CD14-positive monocyte (primary cell): ENCODE measurements around the gene EID1. TPM values are rescaled to one million over a fixed set of nuclear protein-coding genes. Genes with fewer than 3 reads are reported as not detected.

Source experiments
- DNase-seq, 3 donors: peaks; one replicate each; pipeline ENCODE4 v3.0.0-alpha.2; 2011 to 2022
- H2AFZ ChIP-seq: 2 replicates; pipeline ENCODE4 v1.6.0; 2012; ENCODE audit warnings: mild to moderate bottlenecking, low read depth, low read length, inconsistent platforms; ENCODE audit not compliant: insufficient read depth, poor library complexity, severe bottlenecking
- H3K27ac ChIP-seq, 2 donors: 1 replicate in 1 of 2; 2 replicates in 1 of 2; pipeline ENCODE4 v1.5.1; 2012 to 2013; ENCODE audit warnings: low read length in 2 of 2, control low read depth in 1 of 2, inconsistent platforms in 1 of 2, low read depth in 1 of 2, mild to moderate bottlenecking in 1 of 2
- H3K27me3 ChIP-seq, 2 donors: one replicate each; pipeline versions ENCODE4 v1.6.0 to v1.6.1; 2011 to 2013; ENCODE audit warnings: low read length in 2 of 2; ENCODE audit not compliant: control insufficient read depth in 2 of 2, insufficient read depth in 2 of 2
- H3K36me3 ChIP-seq, 2 donors: replicated peaks in 1 of 2; 1 replicate in 1 of 2; 2 replicates in 1 of 2; pipeline versions ENCODE4 v1.5.1 to v1.6.1; 2012 to 2013; ENCODE audit warnings: low read length in 2 of 2, control low read depth in 1 of 2, inconsistent platforms in 1 of 2, mild to moderate bottlenecking in 1 of 2; ENCODE audit not compliant: insufficient read depth in 2 of 2, control insufficient read depth in 1 of 2
- H3K4me1 ChIP-seq, 2 donors: 1 replicate in 1 of 2; 2 replicates in 1 of 2; pipeline versions ENCODE4 v1.5.1 to v1.6.1; 2012 to 2013; ENCODE audit warnings: low read length in 2 of 2, control low read depth in 1 of 2, inconsistent platforms in 1 of 2, mild to moderate bottlenecking in 1 of 2, moderate library complexity in 1 of 2; ENCODE audit not compliant: insufficient read depth in 2 of 2, control insufficient read depth in 1 of 2
- H3K4me2 ChIP-seq: replicated peaks from 2 replicates; pipeline ENCODE3; 2012; ENCODE audit warnings: low read length, moderate library complexity, mild to moderate bottlenecking; ENCODE audit not compliant: poor library complexity, severe bottlenecking; ENCODE audit errors: extremely low read depth
- H3K4me3 ChIP-seq, 3 experiments: fragments of 200-600 bp in 1 of 3; sonication (generic) in 1 of 3; replicated peaks in 1 of 3; 1 replicate in 2 of 3; 2 replicates in 1 of 3; pipeline ENCODE4 v1.5.1; 2011 to 2013; ENCODE audit warnings: low read length in 3 of 3, mild to moderate bottlenecking in 3 of 3, control low read depth in 2 of 3, low read depth in 2 of 3, inconsistent platforms in 1 of 3, moderate library complexity in 1 of 3
- H3K79me2 ChIP-seq: 2 replicates; pipeline ENCODE4 v1.6.0; 2012; ENCODE audit warnings: mild to moderate bottlenecking, control low read depth, inconsistent platforms, low read length, moderate library complexity; ENCODE audit not compliant: insufficient read depth
- H3K9ac ChIP-seq: 2 replicates; pipeline ENCODE4 v1.6.0; 2017; ENCODE audit warnings: low read length, mild to moderate bottlenecking; ENCODE audit not compliant: insufficient read depth, poor library complexity, severe bottlenecking
- H3K9me3 ChIP-seq, 2 donors: replicated peaks in 1 of 2; 1 replicate in 1 of 2; 2 replicates in 1 of 2; pipeline versions ENCODE4 v1.5.1 to v1.6.1; 2012 to 2013; ENCODE audit warnings: low read length in 2 of 2, control low read depth in 1 of 2; ENCODE audit not compliant: control insufficient read depth in 1 of 2, insufficient read depth in 1 of 2
- H4K20me1 ChIP-seq: 2 replicates; pipeline ENCODE4 v1.6.0; 2012; ENCODE audit warnings: mild to moderate bottlenecking, low read length, control low read depth, moderate library complexity; ENCODE audit not compliant: insufficient read depth
- H3K27ac Mint-ChIP-seq, 7 donors: one replicate each; pipeline ENCODE4 v1.8.0; 2020; ENCODE audit warnings: mild to moderate bottlenecking in 7 of 7, mixed read lengths in 7 of 7, moderate library complexity in 6 of 7, inconsistent platforms in 2 of 7
- H3K27me3 Mint-ChIP-seq, 3 donors: one replicate each; pipeline ENCODE4 v1.8.0; 2021 to 2022; ENCODE audit warnings: low read depth in 3 of 3, mild to moderate bottlenecking in 3 of 3, mixed read lengths in 3 of 3, moderate library complexity in 3 of 3, inconsistent platforms in 1 of 3
- H3K36me3 Mint-ChIP-seq, 2 donors: one replicate each; pipeline ENCODE4 v1.8.0; 2020; ENCODE audit warnings: mixed read lengths in 2 of 2, inconsistent platforms in 1 of 2, mild to moderate bottlenecking in 1 of 2
- H3K4me1 Mint-ChIP-seq: one replicate; pipeline ENCODE4 v1.8.0; 2020; ENCODE audit warnings: mild to moderate bottlenecking, mixed read lengths
- H3K4me3 Mint-ChIP-seq, 2 donors: one replicate each; pipeline ENCODE4 v1.8.0; 2020; ENCODE audit warnings: mild to moderate bottlenecking in 2 of 2, mixed read lengths in 2 of 2, moderate library complexity in 1 of 2
- H3K9me3 Mint-ChIP-seq, 7 donors: one replicate each; pipeline ENCODE4 v1.8.0; 2020 to 2022; ENCODE audit warnings: mixed read lengths in 7 of 7, mild to moderate bottlenecking in 6 of 7, moderate library complexity in 6 of 7, inconsistent platforms in 2 of 7
- WGBS: methylation state at CpG from one replicate; pipeline ENCODE4 v1.1.5; 2013; ENCODE audit warnings: missing lambda C conversion rate; ENCODE audit not compliant: insufficient coverage; 5-methylcytosine and 5-hydroxymethylcytosine counted together
- intact Hi-C, 2 donors: fragments of 100-400 bp; cut with micrococcal nuclease; formaldehyde crosslinking; loops; one replicate each; pipeline versions ENCODE4 v1.15.0 to v1.15.1; 2023
- polyA plus RNA-seq, 3 donors: library from polyadenylated mRNA; depleted of rRNA in 1 of 3; unstranded in 2 of 3; stranded (reverse) in 1 of 3; fragments of 300-500 nt in 2 of 3; fragments of >200 nt in 1 of 3; fragmentation: Illumina TruSeq in 2 of 3; gene quantifications; 1 replicate in 2 of 3; 2 replicates in 1 of 3; pipeline ENCODE4 v1.2.3, GENCODE V29; 2012 to 2021
- TF ChIP-seq, protein P1 (sequence below): fragments of 200-600 bp; IDR thresholded peaks from one replicate; pipeline ENCODE4 v1.8.0; 2022; ENCODE audit warnings: antibody characterized with exemption, mild to moderate bottlenecking

Gene EID1
- polyA plus RNA-seq, 3 donors: 41.2 to 182 (median 181) TPM

DNA sequence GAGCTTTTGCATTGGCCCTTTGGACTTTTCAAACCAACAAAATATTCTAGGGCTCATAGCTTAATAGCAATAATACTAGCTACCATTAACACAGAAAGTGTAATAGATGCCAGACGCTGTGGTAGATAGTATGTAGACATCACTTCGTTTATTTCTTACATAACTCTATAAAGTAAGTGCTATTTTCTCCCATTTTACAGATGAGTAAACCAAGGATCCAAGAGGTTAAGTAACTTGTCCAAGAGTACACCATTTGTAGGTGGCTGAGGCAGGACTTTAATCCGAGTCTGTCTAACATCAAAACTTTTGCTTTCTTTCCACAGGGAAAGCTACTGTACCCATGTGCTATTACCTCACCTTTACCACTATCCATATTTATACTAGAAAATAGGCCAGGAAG is 12.0 kb downstream of the EID1 start:
- no peaks in the 10 kb centered on the region for H3K27me3 ChIP-seq
- no peak overlapping the region for H3K4me3 ChIP-seq
- H3K4me2 ChIP-seq: no peak overlapping the region
- TF ChIP-seq, protein P1, sequence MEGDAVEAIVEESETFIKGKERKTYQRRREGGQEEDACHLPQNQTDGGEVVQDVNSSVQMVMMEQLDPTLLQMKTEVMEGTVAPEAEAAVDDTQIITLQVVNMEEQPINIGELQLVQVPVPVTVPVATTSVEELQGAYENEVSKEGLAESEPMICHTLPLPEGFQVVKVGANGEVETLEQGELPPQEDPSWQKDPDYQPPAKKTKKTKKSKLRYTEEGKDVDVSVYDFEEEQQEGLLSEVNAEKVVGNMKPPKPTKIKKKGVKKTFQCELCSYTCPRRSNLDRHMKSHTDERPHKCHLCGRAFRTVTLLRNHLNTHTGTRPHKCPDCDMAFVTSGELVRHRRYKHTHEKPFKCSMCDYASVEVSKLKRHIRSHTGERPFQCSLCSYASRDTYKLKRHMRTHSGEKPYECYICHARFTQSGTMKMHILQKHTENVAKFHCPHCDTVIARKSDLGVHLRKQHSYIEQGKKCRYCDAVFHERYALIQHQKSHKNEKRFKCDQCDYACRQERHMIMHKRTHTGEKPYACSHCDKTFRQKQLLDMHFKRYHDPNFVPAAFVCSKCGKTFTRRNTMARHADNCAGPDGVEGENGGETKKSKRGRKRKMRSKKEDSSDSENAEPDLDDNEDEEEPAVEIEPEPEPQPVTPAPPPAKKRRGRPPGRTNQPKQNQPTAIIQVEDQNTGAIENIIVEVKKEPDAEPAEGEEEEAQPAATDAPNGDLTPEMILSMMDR: no peak
- H3K27ac Mint-ChIP-seq: no peak overlapping the region
- no peaks in the 10 kb centered on the region for H3K79me2 ChIP-seq
- H4K20me1 ChIP-seq: no peaks in the 10 kb centered on the region
- no peak overlapping the region for H2AFZ ChIP-seq
- DNase-seq: no peak
- H3K27me3 Mint-ChIP-seq: peaks cover 3 to 8% (median 5%) of the 10 kb centered on the region in 3 donors
- no peaks in the 10 kb centered on the region for H3K36me3 ChIP-seq
- H3K9me3 ChIP-seq: no peaks in the 10 kb centered on the region
- peaks cover 0 to 1% (median 0%) of the 10 kb centered on the region in 7 donors for H3K9me3 Mint-ChIP-seq
- no peaks in the 10 kb centered on the region for H3K4me1 Mint-ChIP-seq
- H3K4me1 ChIP-seq: no peaks in the 10 kb centered on the region
- no peak overlapping the region for H3K4me3 Mint-ChIP-seq
- no peak overlapping the region for H3K9ac ChIP-seq
- intact Hi-C loops: no loop called here
- no peaks in the 10 kb centered on the region for H3K36me3 Mint-ChIP-seq
- no peak overlapping the region for H3K27ac ChIP-seq
- WGBS: no CpG with 5 or more reads among the region's 3 CpGs

DNA sequence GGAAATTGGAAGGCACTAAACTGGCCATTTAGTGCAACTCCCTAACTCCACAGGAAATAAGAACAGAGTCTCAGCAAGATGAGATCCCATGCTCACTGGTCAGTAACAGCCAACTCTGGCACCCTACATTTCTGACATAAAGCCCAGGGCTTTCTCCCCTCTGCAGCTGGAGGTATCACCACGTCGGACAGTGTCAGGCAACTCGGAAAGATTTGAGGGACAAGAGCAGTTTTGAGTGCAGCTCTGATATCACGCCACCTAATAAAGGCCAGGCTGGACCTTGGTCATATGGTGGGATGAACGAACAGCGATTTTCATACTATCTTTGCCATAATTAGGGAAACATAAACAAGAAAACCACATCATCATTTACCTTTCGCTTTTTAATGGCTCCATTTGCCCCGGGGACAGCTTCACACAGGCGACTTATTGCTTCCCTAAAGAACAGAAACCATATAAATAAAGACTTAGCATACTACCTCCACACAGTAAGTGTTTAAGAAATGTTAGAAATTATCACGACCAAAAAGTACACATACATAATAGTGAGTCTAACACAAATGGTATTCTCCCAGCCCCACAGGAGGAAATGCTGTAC is 12.5 kb downstream of the EID1 start:
- Mint-ChIP-seq H3K4me1 (no peaks in the 10 kb centered on the region), H3K9me3 (peaks cover 0 to 1% (median 0%) of the 10 kb centered on the region in 7 donors), H3K4me3 (no peak overlapping the region), H3K27me3 (peaks cover 3 to 9% (median 5%) of the 10 kb centered on the region in 3 donors), H3K27ac (peak overlapping the region in 1 of 7 donors; percentile 17), H3K36me3 (no peaks in the 10 kb centered on the region)
- no peaks in the 10 kb centered on the region for H3K36me3 ChIP-seq
- no peaks in the 10 kb centered on the region for H4K20me1 ChIP-seq
- no peak overlapping the region for H3K27ac ChIP-seq
- no peaks in the 10 kb centered on the region for H3K27me3 ChIP-seq
- H3K4me2 ChIP-seq: no peak overlapping the region
- no peaks in the 10 kb centered on the region for H3K4me1 ChIP-seq
- no peaks in the 10 kb centered on the region for H3K79me2 ChIP-seq
- intact Hi-C loops: no loop called here
- TF ChIP-seq, protein P1: no peak
- no peaks in the 10 kb centered on the region for H3K9me3 ChIP-seq
- no peak overlapping the region for H3K9ac ChIP-seq
- no peak for DNase-seq
- no peak overlapping the region for H3K4me3 ChIP-seq
- WGBS: 86% methylated on average over 4 of the region's 10 CpGs
- H2AFZ ChIP-seq: no peak overlapping the region
